ENCODE data around the gene PDZK1IP1.

PDZK1IP1 gene

DNA sequence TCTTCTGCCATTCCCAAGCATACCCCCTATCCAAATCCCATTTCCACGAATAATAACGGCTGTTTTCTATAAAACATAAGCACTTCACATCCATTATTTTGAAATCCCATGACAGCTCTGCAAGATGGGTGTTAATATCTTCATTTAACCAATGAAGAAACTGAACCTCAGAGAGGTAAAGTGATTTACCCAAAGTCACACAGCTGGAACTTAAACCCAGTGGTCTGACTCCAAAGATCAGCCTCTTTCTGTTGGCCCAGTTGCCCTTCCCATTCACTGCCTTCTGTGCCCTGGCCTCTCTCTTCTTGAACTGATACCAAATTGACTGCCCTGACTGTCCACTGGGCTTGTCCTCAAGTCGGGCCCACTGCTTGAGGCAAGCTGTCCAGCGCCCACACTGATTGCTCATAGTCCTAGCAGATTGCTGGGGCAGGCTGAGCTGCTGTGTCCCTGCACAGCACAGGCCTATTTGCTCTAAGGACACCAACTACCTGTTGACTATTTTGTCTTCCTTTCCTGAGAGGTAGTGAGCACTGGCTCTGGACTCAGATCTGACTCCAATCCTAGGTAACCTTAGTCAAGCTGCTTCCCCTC, 22.9 kb upstream of the PDZK1IP1 start:
- TF ChIP-seq, protein P1, sequence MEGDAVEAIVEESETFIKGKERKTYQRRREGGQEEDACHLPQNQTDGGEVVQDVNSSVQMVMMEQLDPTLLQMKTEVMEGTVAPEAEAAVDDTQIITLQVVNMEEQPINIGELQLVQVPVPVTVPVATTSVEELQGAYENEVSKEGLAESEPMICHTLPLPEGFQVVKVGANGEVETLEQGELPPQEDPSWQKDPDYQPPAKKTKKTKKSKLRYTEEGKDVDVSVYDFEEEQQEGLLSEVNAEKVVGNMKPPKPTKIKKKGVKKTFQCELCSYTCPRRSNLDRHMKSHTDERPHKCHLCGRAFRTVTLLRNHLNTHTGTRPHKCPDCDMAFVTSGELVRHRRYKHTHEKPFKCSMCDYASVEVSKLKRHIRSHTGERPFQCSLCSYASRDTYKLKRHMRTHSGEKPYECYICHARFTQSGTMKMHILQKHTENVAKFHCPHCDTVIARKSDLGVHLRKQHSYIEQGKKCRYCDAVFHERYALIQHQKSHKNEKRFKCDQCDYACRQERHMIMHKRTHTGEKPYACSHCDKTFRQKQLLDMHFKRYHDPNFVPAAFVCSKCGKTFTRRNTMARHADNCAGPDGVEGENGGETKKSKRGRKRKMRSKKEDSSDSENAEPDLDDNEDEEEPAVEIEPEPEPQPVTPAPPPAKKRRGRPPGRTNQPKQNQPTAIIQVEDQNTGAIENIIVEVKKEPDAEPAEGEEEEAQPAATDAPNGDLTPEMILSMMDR (IDR thresholded peaks at IDR 0.05; ENCODE audit: low read depth, low read length), result no peak
- Histone ChIP-seq H3K27me3 (no peaks in the 10 kb centered on the region), H3K9me3 (no peaks in the 10 kb centered on the region), H3K36me3 (no peaks in the 10 kb centered on the region), H3K4me3 (ENCODE audit: low read depth, low read length) (no peak overlapping the region), H3K4me1 (no peaks in the 10 kb centered on the region)
- no peak for DNase-seq

DNA sequence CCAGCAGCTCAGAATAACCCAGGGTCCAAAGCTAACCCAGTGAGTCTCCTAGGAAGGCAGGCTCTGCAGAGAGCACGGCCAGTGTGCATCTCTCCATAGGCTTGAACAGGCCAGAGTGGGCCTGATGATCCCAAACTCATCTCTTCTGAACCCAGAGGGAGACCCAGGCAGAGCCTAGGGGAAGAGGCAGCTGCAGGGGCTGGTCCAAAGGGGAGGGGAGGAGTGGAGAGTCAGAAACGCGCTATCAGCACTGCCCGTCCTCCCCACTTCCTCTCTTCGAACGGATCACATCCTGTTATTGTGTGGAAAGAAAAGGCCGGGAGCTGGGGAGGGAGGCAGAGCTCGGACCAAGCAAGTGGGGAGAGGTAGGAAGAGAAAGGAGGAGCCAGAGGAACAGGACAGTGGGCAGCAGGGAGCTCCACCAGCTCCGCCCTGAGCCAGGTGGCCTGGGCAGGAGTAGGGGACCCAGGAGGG, 22.0 kb upstream of the PDZK1IP1 start:
- TF ChIP-seq, protein P1 (IDR thresholded peaks at IDR 0.05; ENCODE audit: low read depth, low read length), result no peak
- H3K27me3 ChIP-seq, result no peaks in the 10 kb centered on the region
- no peak overlapping the region for H3K4me3 ChIP-seq (ENCODE audit: low read depth, low read length)
- no peak for DNase-seq
- H3K9me3 ChIP-seq, result no peaks in the 10 kb centered on the region
- no peaks in the 10 kb centered on the region for H3K36me3 ChIP-seq
- no peaks in the 10 kb centered on the region for H3K4me1 ChIP-seq

- no peak for DNase-seq
- no peaks in the 10 kb centered on the region for H3K36me3 ChIP-seq
- TF ChIP-seq, protein P1 (IDR thresholded peaks at IDR 0.05; ENCODE audit: low read depth, low read length), result no peak
- H3K9me3 ChIP-seq, result no peaks in the 10 kb centered on the region
- H3K4me1 ChIP-seq, result no peaks in the 10 kb centered on the region
- no peaks in the 10 kb centered on the region for H3K27me3 ChIP-seq
- no peak overlapping the region for H3K4me3 ChIP-seq (ENCODE audit: low read depth, low read length)
Observed at GRCh38 chr1:47210666-47211065, 20.8 kb upstream of the PDZK1IP1 start.

- Histone ChIP-seq H3K27me3 (no peaks in the 10 kb centered on the region), H3K9me3 (no peaks in the 10 kb centered on the region), H3K36me3 (no peaks in the 10 kb centered on the region), H3K4me3 (ENCODE audit: low read depth, low read length) (no peak overlapping the region), H3K4me1 (no peaks in the 10 kb centered on the region)
- TF ChIP-seq, protein P1 (IDR thresholded peaks at IDR 0.05; ENCODE audit: low read depth, low read length), result no peak
- DNase-seq, result no peak
Observed at GRCh38 chr1:47209725-47210325, 20.0 kb upstream of the PDZK1IP1 start.

DNA sequence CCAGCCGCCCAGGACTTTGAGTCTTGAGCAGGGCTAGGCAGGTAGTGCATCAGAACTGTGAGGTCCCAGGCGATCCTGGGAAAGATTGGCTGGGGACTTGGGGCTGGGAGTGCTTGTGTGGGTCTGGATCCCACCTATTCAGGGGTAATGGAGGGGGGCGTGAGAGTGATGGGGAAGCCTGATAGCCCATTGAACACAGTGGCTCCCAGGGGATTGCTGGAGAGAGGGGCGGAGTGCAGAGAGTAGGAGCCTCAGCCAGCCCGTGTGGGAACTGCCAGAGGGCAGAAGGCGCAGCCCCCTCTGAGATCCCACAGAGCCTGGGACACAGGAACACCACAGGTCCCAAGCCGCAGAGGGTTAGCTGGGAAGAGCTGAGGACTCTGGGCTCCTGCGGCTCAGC, 19.3 kb upstream of the PDZK1IP1 start:
- Histone ChIP-seq H3K4me1 (no peaks in the 10 kb centered on the region), H3K9me3 (no peaks in the 10 kb centered on the region), H3K36me3 (no peaks in the 10 kb centered on the region), H3K27me3 (no peaks in the 10 kb centered on the region), H3K4me3 (ENCODE audit: low read depth, low read length) (no peak overlapping the region)
- TF ChIP-seq, protein P1 (IDR thresholded peaks at IDR 0.05; ENCODE audit: low read depth, low read length), result no peak
- DNase-seq, result no peak

DNA sequence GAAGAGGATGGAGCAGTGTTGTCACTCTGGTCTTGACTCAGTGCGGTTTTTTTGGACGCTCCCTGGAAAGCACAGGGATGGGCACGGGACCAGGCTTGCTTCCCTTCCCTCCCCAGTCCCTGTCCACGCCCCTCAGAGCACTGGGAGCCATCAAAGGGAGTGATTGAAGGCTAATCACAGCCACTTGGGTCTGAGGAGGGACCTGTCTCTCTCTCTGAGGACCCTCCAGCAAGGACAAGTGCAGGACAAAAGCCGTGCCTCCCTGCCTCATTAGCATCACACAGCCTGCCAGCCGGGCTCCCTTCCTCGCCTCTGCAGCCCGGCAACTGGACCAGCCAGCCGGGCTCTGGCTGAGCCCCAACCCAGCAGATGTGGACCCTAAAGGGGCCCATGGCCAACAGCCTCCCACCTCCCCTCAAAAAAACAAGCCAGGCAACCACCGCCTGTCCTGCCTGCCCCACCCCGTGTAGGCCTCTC, 18.6 kb upstream of the PDZK1IP1 start:
- Histone ChIP-seq H3K4me1 (no peaks in the 10 kb centered on the region), H3K36me3 (no peaks in the 10 kb centered on the region), H3K9me3 (no peaks in the 10 kb centered on the region), H3K4me3 (ENCODE audit: low read depth, low read length) (no peak overlapping the region), H3K27me3 (no peaks in the 10 kb centered on the region)
- TF ChIP-seq, protein P1 (IDR thresholded peaks at IDR 0.05; ENCODE audit: low read depth, low read length), result no peak
- DNase-seq, result no peak
